ENCODE data around the gene NOL4L. TPM values are rescaled to one million over a fixed set of nuclear protein-coding genes. Genes with fewer than 3 reads are reported as not detected.

The NOL4L gene
- total RNA-seq, 1 experiment from 2014 or later: 31.7 TPM

DNA sequence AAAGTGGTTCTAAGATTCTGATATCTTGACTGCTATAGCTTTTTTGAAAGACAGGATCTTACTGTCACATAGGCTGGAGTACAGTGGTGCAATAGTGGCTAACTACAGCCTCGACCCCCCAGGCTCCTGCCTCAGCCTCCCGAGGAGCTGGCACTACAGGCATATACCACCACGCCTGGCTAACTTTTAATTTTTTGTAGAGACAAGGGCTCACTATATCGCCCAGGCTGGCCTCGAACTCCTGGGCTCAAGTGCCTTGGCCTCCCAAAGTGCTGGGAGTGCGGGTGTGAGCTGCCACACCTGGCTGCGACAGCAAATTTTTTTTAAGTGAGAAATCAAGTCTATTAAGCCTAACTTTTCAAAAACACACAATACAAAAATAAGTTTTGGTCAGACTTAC lies 106.6 kb downstream of the NOL4L start:
- Mint-ChIP-seq H3K36me3 (ENCODE audit: insufficient read depth in 1 of 3, low read depth in 3 of 3) (peaks cover 2% of the 10 kb centered on the region in 3 experiments; a peak in 5 of 7 replicates), H3K4me1 (peaks cover 62 to 66% of the 10 kb centered on the region in 2 experiments), H3K9me3 (no peaks in the 10 kb centered on the region), H3K27me3 (ENCODE audit: low read depth) (no peaks in the 10 kb centered on the region; the same call in none of the 2 replicates), H3K4me3 (no peak overlapping the region), H3K27ac (no peak overlapping the region)
- no peaks in the 10 kb centered on the region for H3K9me3 ChIP-seq (ENCODE audit: control insufficient read depth, low read depth, low read length)
- WGBS (ENCODE audit: extremely low coverage, insufficient read length, low lambda C conversion rate): no CpG with 5 or more reads among the region's 7 CpGs
- no peak overlapping the region for H3T11ph ChIP-seq (ENCODE audit: low read length)
- no peak overlapping the region for H2BK15ac ChIP-seq (ENCODE audit: low read depth, low read length)
- TF ChIP-seq, protein P1, sequence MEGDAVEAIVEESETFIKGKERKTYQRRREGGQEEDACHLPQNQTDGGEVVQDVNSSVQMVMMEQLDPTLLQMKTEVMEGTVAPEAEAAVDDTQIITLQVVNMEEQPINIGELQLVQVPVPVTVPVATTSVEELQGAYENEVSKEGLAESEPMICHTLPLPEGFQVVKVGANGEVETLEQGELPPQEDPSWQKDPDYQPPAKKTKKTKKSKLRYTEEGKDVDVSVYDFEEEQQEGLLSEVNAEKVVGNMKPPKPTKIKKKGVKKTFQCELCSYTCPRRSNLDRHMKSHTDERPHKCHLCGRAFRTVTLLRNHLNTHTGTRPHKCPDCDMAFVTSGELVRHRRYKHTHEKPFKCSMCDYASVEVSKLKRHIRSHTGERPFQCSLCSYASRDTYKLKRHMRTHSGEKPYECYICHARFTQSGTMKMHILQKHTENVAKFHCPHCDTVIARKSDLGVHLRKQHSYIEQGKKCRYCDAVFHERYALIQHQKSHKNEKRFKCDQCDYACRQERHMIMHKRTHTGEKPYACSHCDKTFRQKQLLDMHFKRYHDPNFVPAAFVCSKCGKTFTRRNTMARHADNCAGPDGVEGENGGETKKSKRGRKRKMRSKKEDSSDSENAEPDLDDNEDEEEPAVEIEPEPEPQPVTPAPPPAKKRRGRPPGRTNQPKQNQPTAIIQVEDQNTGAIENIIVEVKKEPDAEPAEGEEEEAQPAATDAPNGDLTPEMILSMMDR (conservative IDR thresholded peaks at IDR 0.05): no peak
- DNase-seq: no peak
- no peak overlapping the region for H3K18ac ChIP-seq (ENCODE audit: insufficient read length, low read depth, low read length)
- H2BK12ac ChIP-seq (ENCODE audit: insufficient read length, low read depth, low read length): no peak overlapping the region
- H2AK5ac ChIP-seq (ENCODE audit: insufficient read length, low read length): no peak overlapping the region
- H3K23me2 ChIP-seq (ENCODE audit: insufficient read length, low read depth, low read length, poor library complexity, severe bottlenecking): peaks cover 4% of the 10 kb centered on the region
- no peak overlapping the region for H2BK120ac ChIP-seq (ENCODE audit: low read depth, low read length, poor library complexity, severe bottlenecking)
- H3K4me2 ChIP-seq (ENCODE audit: insufficient read depth, insufficient read length, low read length): no peak overlapping the region
- no peak overlapping the region for H3K56ac ChIP-seq (ENCODE audit: insufficient read length, low read depth, low read length)
- H4K20me1 ChIP-seq (ENCODE audit: control insufficient read depth, insufficient read depth, insufficient read length): no peaks in the 10 kb centered on the region
- peaks cover 2% of the 10 kb centered on the region for H3K79me1 ChIP-seq (ENCODE audit: insufficient read depth, low read depth, low read length, poor library complexity, severe bottlenecking)
- no peak overlapping the region for H3K4ac ChIP-seq (ENCODE audit: low read depth, low read length)
- H4K5ac ChIP-seq (ENCODE audit: insufficient read length, low read depth, low read length): no peak overlapping the region
- no peak overlapping the region for H3K23ac ChIP-seq (ENCODE audit: insufficient read length, low read depth, low read length)
- no peak overlapping the region for H2BK5ac ChIP-seq (ENCODE audit: insufficient read length, low read length)
- H3K27ac ChIP-seq (ENCODE audit: insufficient read length, low read depth, low read length): no peak overlapping the region
- H2BK20ac ChIP-seq (ENCODE audit: low read depth, low read length, poor library complexity, severe bottlenecking): no peak overlapping the region
- H3K79me2 ChIP-seq (ENCODE audit: insufficient read depth, low read length): peaks cover 31% of the 10 kb centered on the region; the same call in 1 of the 2 replicates
- H4K8ac ChIP-seq (replicated peaks; ENCODE audit: insufficient read length, low read depth, low read length): no peak overlapping the region
- H3K9ac ChIP-seq (ENCODE audit: extremely low read depth, insufficient read length, low read length): no peak overlapping the region
- H3K4me1 ChIP-seq (ENCODE audit: insufficient read depth, low read length): peaks cover 8% of the 10 kb centered on the region; the same call in 1 of the 2 replicates
- no peaks in the 10 kb centered on the region for H3K27me3 ChIP-seq (ENCODE audit: insufficient read depth, low read length)
- H4K91ac ChIP-seq (ENCODE audit: insufficient read length, low read depth, low read length): no peak overlapping the region
- H2AFZ ChIP-seq (ENCODE audit: low read length): no peak overlapping the region
- H3K14ac ChIP-seq (ENCODE audit: insufficient read depth, low read length): no peak overlapping the region
